Medulla oblongata (tissue), 1 donor: Measurements from ENCODE around the gene FTCDNL1.

Experiments used
- DNase-seq: peaks from one replicate; pipeline ENCODE4 v3.0.0-alpha.2; 2015; ENCODE audit errors: extremely low spot score

Gene FTCDNL1

GRCh38 chr2:199850718-199851500 is at the start of gene FTCDNL1:
Gene FTCDNL1 (minus strand): TSS chr2:199851192. CDS start chr2:199848962, 2,230 bp downstream.
- peak; percentile 84 for DNase-seq

DNA sequence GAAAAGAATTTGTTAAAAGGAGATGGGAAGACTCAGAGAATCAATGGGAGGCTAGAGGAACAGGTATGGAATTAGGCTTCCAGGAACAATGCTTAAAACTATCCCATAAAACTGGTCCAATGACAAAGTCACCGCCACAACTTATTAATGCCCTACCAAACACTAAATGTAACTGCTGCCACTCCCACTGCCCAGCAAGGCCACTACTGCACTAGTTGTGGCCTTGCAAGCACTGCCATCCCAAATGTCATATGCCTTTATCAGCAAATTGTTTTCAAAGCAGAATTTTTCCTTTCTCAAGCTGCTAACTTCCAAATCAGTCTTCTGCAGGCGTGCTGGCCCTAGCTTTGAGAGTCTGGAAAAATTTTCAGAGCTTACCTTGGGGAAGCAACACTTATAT is 45.6 kb upstream of the FTCDNL1 start:
- DNase-seq, result no peak

DNA sequence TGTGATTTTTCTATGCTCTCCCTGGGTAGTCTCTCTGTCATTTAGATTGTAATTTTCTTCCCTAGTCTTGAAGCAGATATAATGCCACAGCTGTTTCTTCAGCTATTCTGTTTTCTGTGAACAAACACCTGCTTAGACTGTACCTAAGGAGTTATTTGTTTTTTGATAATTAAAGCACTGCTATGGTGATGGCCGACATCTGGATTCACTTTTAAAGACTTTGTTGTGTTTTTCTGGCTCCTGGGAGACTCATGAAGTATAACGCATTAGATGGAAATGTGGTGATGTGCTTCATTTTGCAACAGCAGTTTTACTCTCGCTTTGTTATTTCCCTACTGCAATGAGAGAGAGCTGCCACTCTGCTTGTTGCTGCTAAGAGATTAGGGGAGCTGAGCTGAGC is 44.4 kb upstream of the FTCDNL1 start:
- no peak for DNase-seq

DNA sequence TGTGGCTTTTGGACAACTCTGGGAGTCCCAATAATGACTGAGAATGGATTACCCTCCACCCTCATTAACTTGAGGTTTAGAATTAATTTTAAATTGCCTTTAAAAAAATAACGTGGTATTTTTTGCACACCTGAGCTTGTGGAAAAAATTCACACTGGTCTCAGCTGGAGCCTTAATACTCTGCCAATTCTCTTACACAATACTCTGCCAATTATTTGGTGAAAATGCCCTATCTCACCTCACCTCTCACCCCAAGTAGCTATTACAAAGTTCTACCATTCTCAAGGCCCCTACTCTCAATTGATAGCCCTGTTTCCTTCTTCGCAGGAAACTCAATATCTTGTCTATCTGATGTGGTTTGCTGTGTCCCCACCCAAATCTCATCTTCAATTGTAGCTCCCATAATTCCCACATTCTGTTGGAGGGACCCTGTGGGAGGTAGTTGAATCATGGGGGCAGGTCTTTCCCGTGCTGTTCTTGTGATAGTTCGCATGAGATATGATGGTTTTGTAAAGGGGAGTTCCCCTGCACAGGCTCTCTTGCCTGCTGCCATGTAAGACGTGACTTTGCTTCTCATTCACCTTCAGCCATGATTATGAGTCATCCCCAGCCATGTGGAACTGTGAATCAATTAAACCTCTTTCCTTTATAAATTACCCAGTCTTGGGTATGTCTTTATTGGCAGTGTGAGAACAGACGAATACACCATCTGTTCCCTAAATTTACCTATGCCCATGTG is 32.7 kb upstream of the FTCDNL1 start:
- DNase-seq, result no peak

- no peak for DNase-seq
These were observed 31.7 kb upstream of the FTCDNL1 start for GRCh38 chr2:199882667-199883066.

GRCh38 chr2:199875400-199875799 is 24.4 kb upstream of the FTCDNL1 start:
- DNase-seq, result no peak

GRCh38 chr2:199874209-199874608 is 23.2 kb upstream of the FTCDNL1 start:
- DNase-seq, result no peak

- DNase-seq, result no peak
These were observed 19.6 kb upstream of the FTCDNL1 start for GRCh38 chr2:199870581-199870980.

GRCh38 chr2:199869653-199870052 is 18.7 kb upstream of the FTCDNL1 start:
- no peak for DNase-seq

DNA sequence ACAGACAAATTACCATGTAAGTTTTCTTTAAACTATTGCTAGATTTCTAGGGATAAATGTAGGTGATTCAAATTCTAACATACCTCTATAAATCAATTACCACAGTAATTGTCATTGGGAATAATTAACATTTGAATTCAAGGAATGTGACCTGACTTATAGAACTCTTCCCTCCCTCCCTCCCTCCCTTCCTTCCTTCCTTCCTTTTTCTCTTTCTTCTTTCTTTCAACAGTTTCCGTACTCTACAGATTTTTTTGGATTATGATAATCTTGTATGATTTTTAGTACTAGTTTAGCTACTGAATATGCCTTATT is 18.2 kb upstream of the FTCDNL1 start:
- no peak for DNase-seq

GRCh38 chr2:199868431-199869226 is 17.6 kb upstream of the FTCDNL1 start:
- no peak for DNase-seq

DNA sequence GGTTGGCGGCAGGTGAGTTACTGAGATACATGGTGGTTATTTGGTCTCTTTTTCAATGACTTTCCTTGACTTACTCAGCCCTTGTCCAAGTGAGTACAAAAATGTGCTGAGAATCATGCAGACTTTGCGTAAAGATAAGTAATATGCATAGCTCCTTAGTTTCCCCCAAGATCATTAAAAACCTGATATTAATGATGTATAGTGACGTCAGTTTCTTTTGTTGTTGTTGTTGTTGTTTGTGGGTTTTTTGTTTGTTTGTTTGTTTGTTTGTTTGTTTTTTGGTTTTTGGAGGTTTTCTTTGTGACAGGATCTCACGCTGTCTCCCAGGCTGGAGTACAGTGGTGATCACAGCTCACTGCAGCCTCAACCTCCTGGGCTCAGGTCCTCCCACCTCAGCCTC is 14.9 kb upstream of the FTCDNL1 start:
- no peak for DNase-seq

- DNase-seq, result no peak
These were observed 11.8 kb upstream of the FTCDNL1 start for GRCh38 chr2:199862788-199863187.

DNA sequence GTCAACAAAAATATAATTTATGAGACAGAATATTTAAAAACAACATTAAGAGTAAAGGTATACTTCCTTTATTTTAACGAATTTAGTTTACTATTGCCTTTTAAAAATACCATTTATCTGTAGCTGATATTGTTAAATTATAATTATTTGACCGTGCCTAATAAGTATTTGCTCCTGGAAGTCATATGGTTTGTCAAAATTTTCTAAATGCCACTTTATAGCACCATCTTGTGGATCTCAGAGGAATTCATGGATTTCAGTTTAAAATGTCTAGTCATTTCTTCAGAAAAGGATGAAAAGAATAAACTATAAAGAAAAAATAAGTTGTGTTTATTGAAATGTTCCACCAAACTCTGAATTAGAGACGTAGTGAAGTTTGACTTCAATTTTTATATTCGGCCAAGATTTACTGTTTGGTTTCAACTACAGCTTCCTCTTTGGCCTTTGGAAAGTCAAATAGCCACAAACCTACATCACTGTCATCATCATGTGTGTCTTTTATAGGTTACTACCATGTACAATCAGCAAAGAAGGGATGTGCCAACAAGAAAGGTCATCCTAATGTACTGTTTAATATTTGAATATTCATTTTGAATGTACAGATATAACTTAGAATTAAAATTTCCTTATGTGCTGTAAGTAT is 10.3 kb upstream of the FTCDNL1 start:
- DNase-seq, result peak; percentile 69

GRCh38 chr2:199855812-199856211 is 4.8 kb upstream of the FTCDNL1 start:
- no peak for DNase-seq

GRCh38 chr2:199851883-199852282 is 891 bp upstream of the FTCDNL1 start:
- DNase-seq, result no peak

- no peak for DNase-seq
These were observed 464 bp upstream of the FTCDNL1 start for GRCh38 chr2:199851501-199851810.

- no peak for DNase-seq
These were observed 724 bp downstream of the FTCDNL1 start for GRCh38 chr2:199850218-199850717.

DNA sequence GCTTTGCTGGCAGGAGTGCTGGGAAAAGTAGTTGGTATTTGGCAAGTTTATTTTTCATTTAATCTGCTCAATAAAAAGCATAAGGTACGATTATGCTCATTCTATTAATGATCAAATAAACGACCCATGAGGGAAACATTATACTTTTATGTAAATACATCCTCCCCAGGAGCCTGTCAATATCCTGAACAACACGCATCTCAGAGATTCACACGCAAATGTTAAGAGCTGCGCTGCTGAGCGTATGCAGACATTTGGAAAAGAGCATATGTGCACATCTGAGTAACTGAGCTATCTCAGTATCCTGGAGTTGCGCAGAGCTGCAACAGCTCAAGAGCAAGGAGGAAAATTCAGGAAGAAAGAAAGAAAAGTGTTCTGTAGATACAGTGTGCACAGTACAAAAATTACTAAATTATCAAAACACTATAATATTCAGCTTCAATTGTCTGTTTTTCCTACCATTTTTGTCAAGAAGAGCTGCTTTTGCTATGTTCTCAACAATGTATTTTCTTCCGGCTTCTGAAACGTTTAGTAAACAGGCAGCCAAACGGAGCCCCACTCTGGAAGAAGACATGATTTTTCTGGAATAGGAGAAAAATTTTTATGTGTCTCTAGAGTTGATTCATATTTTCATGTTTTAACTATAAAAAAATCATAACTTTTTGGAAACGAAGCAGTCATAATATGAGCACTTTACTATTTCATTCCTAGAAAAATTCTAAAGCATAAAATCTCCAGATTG is 2.4 kb downstream of the FTCDNL1 start:
- DNase-seq, result no peak

GRCh38 chr2:199847181-199847864 is 3.7 kb downstream of the FTCDNL1 start:
- DNase-seq, result no peak
